HG02970 (cell line): ENCODE results near the gene CAMTA1.

Experiments used
- ATAC-seq: cut with Tn5 transposase; IDR thresholded peaks from one replicate; pipeline ENCODE4 v1.9.1; 2021; ENCODE audit warnings: mild to moderate bottlenecking, moderate library complexity, moderate number of reproducible peaks; ENCODE audit not compliant: unreplicated experiment, low FRiP score

Gene CAMTA1

GRCh38 chr1:7639435-7640131, 854.3 kb downstream of the CAMTA1 start:
- ATAC-seq, result no peak

- no peak for ATAC-seq
Observed at GRCh38 chr1:7640350-7640749, 855.1 kb downstream of the CAMTA1 start.

GRCh38 chr1:7640920-7641585, 855.8 kb downstream of the CAMTA1 start:
- no peak for ATAC-seq

- no peak for ATAC-seq
Observed at GRCh38 chr1:7641587-7642417, 856.5 kb downstream of the CAMTA1 start.

GRCh38 chr1:7642418-7642704, 857.1 kb downstream of the CAMTA1 start:
- no peak for ATAC-seq

GRCh38 chr1:7642781-7643529, 857.7 kb downstream of the CAMTA1 start:
- ATAC-seq, result no peak

GRCh38 chr1:7643530-7643929, 858.3 kb downstream of the CAMTA1 start:
- no peak for ATAC-seq

GRCh38 chr1:7644086-7644485, 858.8 kb downstream of the CAMTA1 start:
- no peak for ATAC-seq

- ATAC-seq, result no peak
Observed at GRCh38 chr1:7644961-7645750, 859.9 kb downstream of the CAMTA1 start.

GRCh38 chr1:7645751-7646048, 860.4 kb downstream of the CAMTA1 start:
- ATAC-seq, result no peak

- ATAC-seq, result no peak
Observed at GRCh38 chr1:7646164-7646563, 860.9 kb downstream of the CAMTA1 start.

GRCh38 chr1:7646981-7647901, 862.0 kb downstream of the CAMTA1 start:
- ATAC-seq, result no peak

GRCh38 chr1:7648761-7649384, 863.6 kb downstream of the CAMTA1 start:
- ATAC-seq, result no peak

- no peak for ATAC-seq
Observed at GRCh38 chr1:7650801-7651200, 865.5 kb downstream of the CAMTA1 start.

- ATAC-seq, result no peak
Observed at GRCh38 chr1:7651203-7651602, 865.9 kb downstream of the CAMTA1 start.

GRCh38 chr1:7652061-7652460, 866.8 kb downstream of the CAMTA1 start:
- no peak for ATAC-seq

- no peak for ATAC-seq
Observed at GRCh38 chr1:7652515-7653098, 867.4 kb downstream of the CAMTA1 start.

- no peak for ATAC-seq
Observed at GRCh38 chr1:7654725-7655124, 869.5 kb downstream of the CAMTA1 start.
